Cardiac muscle cell (in vitro differentiated cells and primary cell): ENCODE data around the gene PCDHA9. TPM values are rescaled to one million over a fixed set of nuclear protein-coding genes. Genes with fewer than 3 reads are reported as not detected.
"Not testable (repeated sequence)": the region's sequence is repeated elsewhere in the genome, so short reads cannot be mapped to it uniquely, and the experiment has no call there.

Experiments
- DNase-seq, 2 donors: peaks; one replicate each; pipeline versions ENCODE4 v3.0.0 to v3.0.0-alpha.2; 2010 to 2017; ENCODE audit warnings: low read depth in 1 of 2, low spot score in 1 of 2
- H3K27ac ChIP-seq: fragments of 200-600 bp; sonication (generic); 2 replicates; pipeline ENCODE4 v1.5.1; 2016
- H3K27me3 ChIP-seq: fragments of 200-600 bp; sonication (generic); 2 replicates; pipeline ENCODE4 v1.6.0; 2016; ENCODE audit warnings: control low read depth
- H3K36me3 ChIP-seq: fragments of 200-600 bp; sonication (generic); 2 replicates; pipeline ENCODE4 v1.5.1; 2016; ENCODE audit warnings: control low read depth
- H3K4me1 ChIP-seq: fragments of 200-600 bp; sonication (generic); 2 replicates; pipeline ENCODE4 v1.8.1; 2017; ENCODE audit warnings: low read depth, mild to moderate bottlenecking, mixed run types
- H3K4me3 ChIP-seq: fragments of 200-600 bp; sonication (generic); 2 replicates; pipeline ENCODE4 v1.5.1; 2016; ENCODE audit warnings: mild to moderate bottlenecking
- H3K9me3 ChIP-seq: fragments of 200-600 bp; sonication (generic); 2 replicates; pipeline ENCODE4 v1.5.1; 2017; ENCODE audit warnings: low read depth, mild to moderate bottlenecking, control low read depth
- CTCF ChIP-seq: IDR thresholded peaks from 2 replicates; pipeline ENCODE4 v1.5.1; 2012; ENCODE audit warnings: low read depth, mild to moderate bottlenecking, low read length
- polyA plus RNA-seq: library from polyadenylated mRNA; unstranded; fragments of >200 nt; fragmentation: Nextera tagmentation; extraction: Ambion mirVana; gene quantifications from 2 replicates; pipeline ENCODE4 v1.2.1, GENCODE V29; 2016
- total RNA-seq: library from RNA; depleted of rRNA; stranded (reverse); fragments of >200 nt; gene quantifications from 2 replicates; pipeline ENCODE4 v1.2.3, GENCODE V29; 2016

Gene PCDHA9
- 1.6 and 2.2 TPM in 2 replicates for total RNA-seq
- polyA plus RNA-seq, result 0.70 and 0.72 TPM in 2 replicates

- not testable (repeated sequence) for H3K4me1 ChIP-seq, DNase-seq, H3K27me3 ChIP-seq, H3K9me3 ChIP-seq, H3K27ac ChIP-seq, H3K36me3 ChIP-seq
- H3K4me3 ChIP-seq, result peak within 1 kb of the TSS; percentile 11
These were observed at the start of gene PCDHA9 for GRCh38 chr5:140848139-140849102. Gene PCDHA9 (plus strand): TSS chr5:140848382. CDS start chr5:140848496, 114 bp downstream.

- H3K9me3 ChIP-seq, result peaks cover 3% of the 10 kb centered on the region
- H3K4me3 ChIP-seq, result no peak within 1 kb of the TSS
- peak; percentile 18 for TF ChIP-seq CTCF
- H3K27me3 ChIP-seq, result no peaks in the 10 kb centered on the region
- H3K36me3 ChIP-seq, result peaks cover 5% of the 10 kb centered on the region
- H3K4me1 ChIP-seq, result no peaks in the 10 kb centered on the region
- peak in 1 of 2 donors; percentile 40 for DNase-seq
- H3K27ac ChIP-seq, result no peak within 1 kb of the TSS
These were observed 47.2 kb upstream of the PCDHA9 start, which contains the start of gene PCDHA3 for GRCh38 chr5:140800816-140801493. Gene PCDHA3 (plus strand): TSS chr5:140801057.

- DNase-seq, result no peak
These were observed 46.7 kb upstream of the PCDHA9 start for GRCh38 chr5:140801494-140801841.

GRCh38 chr5:140802381-140802780 is 45.8 kb upstream of the PCDHA9 start:
- not testable (repeated sequence) for H3K36me3 ChIP-seq, H3K27me3 ChIP-seq, H3K4me3 ChIP-seq, H3K4me1 ChIP-seq, H3K27ac ChIP-seq, H3K9me3 ChIP-seq, DNase-seq

More at GRCh38 chr5:140801494-140801841, 46.7 kb upstream of the PCDHA9 start:
- Histone ChIP-seq H3K36me3 (peaks cover 5% of the 10 kb centered on the region), H3K27ac (no peak overlapping the region), H3K4me3 (no peak overlapping the region), H3K27me3 (no peaks in the 10 kb centered on the region), H3K4me1 (no peaks in the 10 kb centered on the region), H3K9me3 (peaks cover 3% of the 10 kb centered on the region)
- TF ChIP-seq CTCF, result peak; percentile 22

- Histone ChIP-seq H3K27me3 (no peaks in the 10 kb centered on the region), H3K4me3 (no peak overlapping the region), H3K27ac (no peak overlapping the region), H3K36me3 (peaks cover 5% of the 10 kb centered on the region), H3K9me3 (peaks cover 3% of the 10 kb centered on the region), H3K4me1 (no peaks in the 10 kb centered on the region)
- TF ChIP-seq CTCF, result no peak
- DNase-seq, result no peak
These were observed 45.4 kb upstream of the PCDHA9 start for GRCh38 chr5:140802781-140803271.

- TF ChIP-seq CTCF, result peak; percentile 26
- Histone ChIP-seq H3K9me3 (no peaks in the 10 kb centered on the region), H3K4me3 (peak within 1 kb of the TSS; percentile 38), H3K36me3 (no peaks in the 10 kb centered on the region), H3K27ac (no peak within 1 kb of the TSS), H3K4me1 (peaks cover 4% of the 10 kb centered on the region), H3K27me3 (no peaks in the 10 kb centered on the region)
- peak; percentile 6 to 67 for DNase-seq
These were observed 41.1 kb upstream of the PCDHA9 start, which contains the start of gene PCDHA4 for GRCh38 chr5:140806834-140807775. Gene PCDHA4 (plus strand): TSS chr5:140807068.

GRCh38 chr5:140808241-140808888 is 39.8 kb upstream of the PCDHA9 start:
- not testable (repeated sequence) for DNase-seq, H3K4me3 ChIP-seq, H3K27ac ChIP-seq, H3K36me3 ChIP-seq, H3K9me3 ChIP-seq, H3K27me3 ChIP-seq, H3K4me1 ChIP-seq
